ENCODE results near the gene LALBA.
"Not testable (repeated sequence)": the region's sequence is repeated elsewhere in the genome, so short reads cannot be mapped to it uniquely, and the experiment has no call there.

LALBA gene

DNA sequence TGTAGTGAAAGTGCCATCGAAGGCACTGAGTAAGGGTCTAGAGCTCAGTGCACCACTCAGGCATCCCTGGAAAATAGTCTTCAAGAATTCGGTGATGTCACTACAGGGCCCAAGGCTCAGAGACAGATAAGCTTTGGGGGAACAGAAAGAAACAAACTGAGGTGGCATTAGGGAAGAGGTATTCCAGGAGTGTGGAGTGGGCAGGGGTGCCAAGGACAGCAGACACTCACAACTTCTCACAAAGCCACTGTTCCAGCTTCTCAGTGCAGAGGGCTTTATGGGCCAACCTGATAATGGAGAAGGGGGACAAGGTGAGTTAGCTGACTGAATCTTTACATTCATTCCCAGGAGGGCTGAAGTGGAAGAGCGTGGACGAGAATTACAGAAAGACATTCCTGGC lies 2.1 kb downstream of the LALBA start:
- DNase-seq (ENCODE audit: extremely low spot score) = no peak
- CTCF ChIA-PET = no interaction called here
- POLR2A ChIA-PET = no interaction called here
- TF ChIP-seq, protein P1, sequence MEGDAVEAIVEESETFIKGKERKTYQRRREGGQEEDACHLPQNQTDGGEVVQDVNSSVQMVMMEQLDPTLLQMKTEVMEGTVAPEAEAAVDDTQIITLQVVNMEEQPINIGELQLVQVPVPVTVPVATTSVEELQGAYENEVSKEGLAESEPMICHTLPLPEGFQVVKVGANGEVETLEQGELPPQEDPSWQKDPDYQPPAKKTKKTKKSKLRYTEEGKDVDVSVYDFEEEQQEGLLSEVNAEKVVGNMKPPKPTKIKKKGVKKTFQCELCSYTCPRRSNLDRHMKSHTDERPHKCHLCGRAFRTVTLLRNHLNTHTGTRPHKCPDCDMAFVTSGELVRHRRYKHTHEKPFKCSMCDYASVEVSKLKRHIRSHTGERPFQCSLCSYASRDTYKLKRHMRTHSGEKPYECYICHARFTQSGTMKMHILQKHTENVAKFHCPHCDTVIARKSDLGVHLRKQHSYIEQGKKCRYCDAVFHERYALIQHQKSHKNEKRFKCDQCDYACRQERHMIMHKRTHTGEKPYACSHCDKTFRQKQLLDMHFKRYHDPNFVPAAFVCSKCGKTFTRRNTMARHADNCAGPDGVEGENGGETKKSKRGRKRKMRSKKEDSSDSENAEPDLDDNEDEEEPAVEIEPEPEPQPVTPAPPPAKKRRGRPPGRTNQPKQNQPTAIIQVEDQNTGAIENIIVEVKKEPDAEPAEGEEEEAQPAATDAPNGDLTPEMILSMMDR (IDR thresholded peaks at IDR 0.05; ENCODE audit: control extremely low read depth, extremely low read depth, low read depth, missing control alignments) = no peak

DNA sequence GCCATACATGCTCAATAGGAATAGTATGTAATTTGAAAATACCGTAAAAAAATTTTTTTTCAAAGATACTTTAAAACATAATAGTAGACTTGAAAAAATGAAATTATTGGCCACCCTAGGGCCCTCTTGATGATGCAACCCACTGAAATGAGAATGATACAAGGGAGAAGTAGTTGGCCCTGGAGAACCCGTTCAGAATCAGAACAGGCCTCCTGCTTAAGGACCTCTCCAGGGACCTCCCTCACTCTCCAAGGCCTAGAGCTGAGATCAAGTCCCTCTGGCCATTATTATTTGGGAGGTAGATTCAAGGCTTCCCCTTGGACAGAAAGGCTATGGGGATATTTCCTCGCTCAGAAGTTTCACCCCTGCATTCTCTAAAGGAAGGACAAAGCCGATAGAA lies 11.9 kb downstream of the LALBA start:
- POLR2A ChIA-PET = no interaction called here
- TF ChIP-seq, protein P1 (IDR thresholded peaks at IDR 0.05; ENCODE audit: control extremely low read depth, extremely low read depth, low read depth, missing control alignments) = no peak

DNA sequence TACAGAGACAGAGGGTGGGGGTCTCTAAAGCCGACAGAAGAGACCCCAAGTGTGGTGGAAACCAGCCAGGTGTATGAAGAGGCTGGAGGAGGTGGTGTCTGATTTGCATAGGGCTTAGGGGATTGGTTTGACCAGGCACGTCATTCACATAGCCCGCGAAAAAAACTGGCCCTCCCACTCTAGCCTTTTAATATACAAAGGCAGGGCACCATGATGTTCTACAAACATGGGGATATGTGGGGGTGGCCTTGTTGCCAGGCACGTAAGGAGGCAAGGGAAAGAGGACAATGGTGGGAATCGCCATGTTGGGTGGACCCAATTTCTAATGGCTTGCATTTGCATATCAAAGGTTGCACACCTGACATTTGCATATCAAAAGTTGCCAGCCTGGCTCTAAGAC lies 13.2 kb downstream of the LALBA start:
- no peak for DNase-seq (ENCODE audit: extremely low spot score)
- TF ChIP-seq, protein P1 (IDR thresholded peaks at IDR 0.05; ENCODE audit: control extremely low read depth, extremely low read depth, low read depth, missing control alignments) = no peak
- CTCF ChIA-PET = interaction anchor here (1.3 kb wide), 1 partner anchor 14 kb away, joined by 3 read pairs; no protein-coding TSS in a partner anchor
- POLR2A ChIA-PET = no interaction called here

More for the DNA sequence above, 11.9 kb downstream of the LALBA start:
- CTCF ChIA-PET = no interaction called here
- no peak for DNase-seq (ENCODE audit: extremely low spot score)

DNA sequence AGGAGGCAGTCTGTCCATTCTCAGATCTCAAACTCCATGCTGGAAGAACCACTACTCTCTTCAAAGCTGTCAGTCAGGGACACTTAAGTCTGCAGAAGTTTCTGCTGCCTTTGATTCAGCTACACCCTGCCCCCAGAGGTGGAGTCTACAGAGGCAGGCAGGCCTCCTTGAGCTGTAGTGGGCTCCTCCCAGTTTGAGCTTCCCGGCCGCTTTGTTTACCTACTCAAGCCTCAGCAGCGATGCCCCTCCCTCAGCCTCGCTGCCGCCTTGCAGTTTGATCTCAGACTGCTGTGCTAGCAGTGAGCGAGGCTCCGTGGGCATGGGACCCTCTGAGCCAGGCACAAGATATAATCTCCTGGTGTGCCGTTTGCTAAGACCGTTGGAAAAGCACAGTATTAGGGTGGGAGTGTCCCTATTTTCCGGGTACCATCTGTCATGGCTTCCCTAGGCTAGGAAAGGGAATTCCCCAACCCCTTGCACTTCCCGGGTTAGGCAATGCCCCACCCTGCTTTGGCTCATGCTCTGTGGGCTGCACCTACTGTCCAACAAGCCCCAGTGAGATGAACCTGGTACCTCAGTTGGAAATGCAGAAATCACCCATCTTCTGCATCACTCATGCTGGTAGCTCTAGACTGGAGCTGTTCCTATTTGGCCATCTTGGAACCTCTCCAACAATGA lies 16.0 kb downstream of the LALBA start:
- POLR2A ChIA-PET; DNase-seq (ENCODE audit: extremely low spot score): not testable (repeated sequence)
- CTCF ChIA-PET = interaction anchor here (0.8 to 1.3 kb wide), 2 partner anchors 12 to 64 kb away, joined by 3 read pairs; no protein-coding TSS in a partner anchor

DNA sequence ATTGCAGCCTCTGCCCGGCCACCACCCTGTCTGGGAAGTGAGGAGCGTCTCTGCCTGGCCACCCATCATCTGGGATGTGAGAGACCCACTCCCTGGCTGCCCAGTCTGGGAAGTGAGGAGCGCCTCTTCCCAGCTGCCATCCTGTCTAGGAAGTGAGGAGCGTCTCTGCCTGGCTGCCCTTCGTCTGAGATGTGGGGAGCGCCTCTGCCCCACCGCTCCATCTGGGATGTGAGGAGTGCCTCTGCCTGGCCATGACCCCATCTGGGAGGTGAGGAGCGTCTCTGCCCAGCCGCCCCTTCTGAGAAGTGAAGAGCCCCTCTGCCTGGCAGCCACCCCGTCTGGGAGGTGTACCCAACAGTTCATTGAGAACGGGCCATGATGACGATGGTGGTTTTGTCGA lies 18.2 kb downstream of the LALBA start:
- CTCF ChIA-PET = interaction anchor here (1.6 kb wide), 1 partner anchor 67 kb away, joined by 3 read pairs; no protein-coding TSS in a partner anchor
- POLR2A ChIA-PET; DNase-seq (ENCODE audit: extremely low spot score): not testable (repeated sequence)

DNA sequence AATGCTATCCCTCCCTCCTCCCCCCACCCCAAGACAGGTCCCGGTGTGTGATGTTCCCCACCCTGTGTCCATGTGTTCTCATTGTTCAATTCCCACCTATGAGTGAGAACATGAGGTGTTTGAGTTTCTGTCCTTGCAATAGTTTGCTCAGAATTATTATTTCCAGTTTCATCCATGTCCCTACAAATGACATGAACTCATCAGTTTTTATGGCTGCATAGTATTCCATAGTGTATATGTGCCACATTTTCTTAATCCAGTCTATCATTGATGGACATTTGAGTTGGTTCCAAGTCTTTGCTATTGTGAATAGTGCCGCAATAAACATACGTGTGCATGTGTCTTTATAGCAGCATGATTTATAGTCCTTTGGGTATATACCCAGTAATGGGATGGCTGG lies 22.8 kb downstream of the LALBA start:
- POLR2A ChIA-PET; CTCF ChIA-PET; DNase-seq (ENCODE audit: extremely low spot score): not testable (repeated sequence)

DNA sequence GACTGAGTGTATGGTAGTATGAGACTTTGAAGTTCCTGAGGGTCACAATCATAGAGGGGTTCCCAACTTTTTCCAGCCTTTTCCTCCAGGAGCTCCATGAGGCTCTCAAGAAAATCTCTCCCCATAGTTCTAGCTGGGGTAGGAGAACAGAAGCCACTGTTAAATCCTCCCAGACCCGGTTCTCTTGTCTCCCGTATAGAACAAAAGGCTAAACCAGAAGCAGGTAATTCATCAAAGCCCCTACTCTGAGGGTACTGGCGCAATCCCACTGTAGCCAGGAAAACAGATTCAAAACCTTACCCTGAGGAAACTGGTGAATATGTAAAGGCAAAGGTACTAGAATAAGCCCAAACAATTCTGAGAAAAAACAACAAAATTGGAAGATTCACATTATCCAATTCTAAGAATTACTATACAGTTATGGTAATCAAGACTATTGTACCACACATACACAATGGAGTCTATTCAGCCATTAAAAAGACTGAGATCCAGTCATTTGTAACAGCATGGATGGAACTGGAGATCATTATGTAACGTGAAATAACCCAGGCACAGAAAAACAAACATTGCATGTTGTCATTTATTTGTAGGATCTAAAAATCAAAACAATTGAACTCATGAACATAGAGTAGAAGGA lies 23.9 kb downstream of the LALBA start:
- TF ChIP-seq, protein P1 (IDR thresholded peaks at IDR 0.05; ENCODE audit: control extremely low read depth, extremely low read depth, low read depth, missing control alignments) = no peak
- CTCF ChIA-PET = interaction anchor here (2.9 to 5.6 kb wide), 2 partner anchors 73 to 76 kb away, joined by 9 to 63 read pairs; no protein-coding TSS in a partner anchor
- POLR2A ChIA-PET = no interaction called here
- DNase-seq (ENCODE audit: extremely low spot score) = no peak

DNA sequence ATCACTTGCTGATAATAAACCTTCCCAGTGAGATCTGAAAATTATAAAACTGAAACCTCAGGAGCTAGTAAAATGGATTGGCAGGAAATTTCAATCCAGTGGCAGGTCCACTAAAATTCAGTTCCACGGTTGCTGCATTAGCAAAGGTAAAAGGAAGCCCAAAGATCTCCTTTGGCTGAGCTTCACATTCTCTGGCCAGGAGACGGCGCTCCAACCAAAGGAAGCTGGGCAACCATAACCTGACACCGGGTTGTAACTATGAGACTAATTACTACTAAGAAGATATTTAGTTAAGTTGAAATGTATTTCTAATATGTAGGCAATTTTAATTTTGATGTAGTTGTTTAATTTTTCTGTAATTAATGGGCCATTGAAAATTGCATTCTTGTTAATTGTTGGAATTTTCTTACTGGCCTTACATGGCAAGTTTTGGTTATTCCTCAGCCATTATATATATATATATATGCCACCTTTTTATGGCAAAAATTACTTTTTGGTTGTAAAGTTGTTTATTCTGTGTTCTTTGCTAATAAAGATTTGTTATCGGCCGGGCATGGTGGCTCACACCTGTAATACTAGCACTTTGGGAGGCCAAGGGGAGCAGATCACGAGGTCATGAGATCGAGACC lies 27.4 kb downstream of the LALBA start:
- TF ChIP-seq, protein P1 (IDR thresholded peaks at IDR 0.05; ENCODE audit: control extremely low read depth, extremely low read depth, low read depth, missing control alignments) = peak; percentile 54
- CTCF ChIA-PET = interaction anchor here (0.9 to 5.6 kb wide), 11 partner anchors 9 to 253 kb away, joined by 3 to 63 read pairs (median 4); partner anchors contain the start of gene OR8S1
- DNase-seq (ENCODE audit: extremely low spot score) = peak; percentile 42
- POLR2A ChIA-PET = no interaction called here

Data from GM10248 (cell line).